WI38 (cell line): Measurements from ENCODE around the gene TBC1D5.

ENCODE experiments used
- H3K4me3 ChIP-seq: 2 replicates; pipeline ENCODE4 v1.5.1; 2011; ENCODE audit warnings: low read depth, mild to moderate bottlenecking, control low read depth, low read length
- CTCF ChIP-seq: IDR thresholded peaks from 2 replicates; pipeline ENCODE4 v1.5.1; 2012; ENCODE audit warnings: low read depth, mild to moderate bottlenecking, control low read depth, low read length

Gene TBC1D5

DNA sequence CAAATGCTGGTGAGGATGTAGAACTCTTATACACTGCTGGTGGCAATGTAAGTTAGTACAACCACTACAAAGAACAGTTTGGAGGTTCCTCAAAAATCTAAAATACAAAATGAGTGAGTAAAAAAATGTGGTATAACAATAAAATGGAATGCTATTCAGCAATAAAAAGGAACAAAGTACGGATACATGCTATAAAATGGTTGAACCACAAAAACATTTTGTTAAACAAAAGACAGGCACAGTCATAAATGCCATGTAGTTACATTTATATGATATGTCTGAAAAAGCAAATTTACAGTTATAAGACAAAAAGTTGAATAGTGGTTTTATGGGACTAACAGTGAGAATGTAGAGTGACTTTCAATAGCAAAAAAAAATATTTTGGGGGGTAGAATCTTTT is 285.8 kb downstream of the TBC1D5 start:
- H3K4me3 ChIP-seq = no peak overlapping the region
- TF ChIP-seq CTCF = no peak

GRCh38 chr3:17456046-17456445 is 286.4 kb downstream of the TBC1D5 start:
- no peak for TF ChIP-seq CTCF
- no peak overlapping the region for H3K4me3 ChIP-seq

- TF ChIP-seq CTCF = no peak
- no peak overlapping the region for H3K4me3 ChIP-seq
Measured at GRCh38 chr3:17444865-17445264, 297.6 kb downstream of the TBC1D5 start.

DNA sequence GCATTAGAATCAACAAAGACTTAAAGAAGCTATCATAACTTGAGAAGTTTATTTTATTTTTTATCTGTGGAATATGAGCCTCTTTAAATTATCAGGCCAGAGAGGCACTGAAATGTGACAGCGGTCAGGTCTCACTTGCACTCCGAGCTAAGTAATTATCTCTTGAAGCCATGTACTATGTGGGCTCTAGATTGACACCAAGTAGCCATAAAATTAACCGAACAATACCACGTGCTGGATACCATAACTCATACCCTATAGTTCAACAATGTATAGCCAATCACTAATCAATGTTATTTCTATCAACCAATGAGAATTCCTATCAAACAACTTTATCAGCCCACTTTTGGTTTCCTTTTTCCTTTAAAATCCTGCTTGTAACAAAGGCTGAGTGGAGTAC is 299.3 kb downstream of the TBC1D5 start:
- no peak overlapping the region for H3K4me3 ChIP-seq
- no peak for TF ChIP-seq CTCF

- no peak for TF ChIP-seq CTCF
- H3K4me3 ChIP-seq = no peak overlapping the region
Measured at GRCh38 chr3:17442332-17443049, 299.9 kb downstream of the TBC1D5 start.

GRCh38 chr3:17433876-17434275 is 308.6 kb downstream of the TBC1D5 start:
- no peak overlapping the region for H3K4me3 ChIP-seq
- no peak for TF ChIP-seq CTCF

DNA sequence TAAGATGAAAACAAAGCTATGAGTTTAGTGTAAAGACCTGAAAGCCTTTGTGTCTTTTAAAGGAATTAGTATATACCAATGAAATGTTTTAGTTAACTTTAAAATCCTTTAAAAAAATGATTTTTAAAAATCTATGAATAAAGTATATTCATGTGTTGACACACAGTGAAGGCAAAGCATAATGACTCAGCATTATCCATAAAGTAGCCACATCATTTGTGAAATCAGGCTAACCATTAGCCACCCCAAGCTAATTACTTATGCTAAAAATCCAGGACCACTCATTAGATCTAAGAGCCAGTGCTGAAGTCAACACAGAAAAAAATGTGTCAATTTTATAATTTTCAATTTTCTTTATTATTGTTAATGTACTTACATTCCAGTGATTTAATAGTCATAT is 310.2 kb downstream of the TBC1D5 start:
- H3K4me3 ChIP-seq = no peak overlapping the region
- no peak for TF ChIP-seq CTCF
